EL (cell line): ENCODE measurements around the gene LDLRAD4.

ENCODE experiments used
- DNase-seq: peaks from one replicate; pipeline ENCODE4 v3.0.0-alpha.2; 2016

The LDLRAD4 gene

GRCh38 chr18:13625843-13626543 lies 407.4 kb downstream of the LDLRAD4 start:
- DNase-seq, result no peak

- DNase-seq, result no peak
Observed at GRCh38 chr18:13626544-13626908, 408.0 kb downstream of the LDLRAD4 start.

GRCh38 chr18:13627639-13628038 lies 409.1 kb downstream of the LDLRAD4 start:
- DNase-seq, result no peak

GRCh38 chr18:13628211-13628610 lies 409.7 kb downstream of the LDLRAD4 start:
- DNase-seq, result no peak

GRCh38 chr18:13629841-13630715 lies 411.5 kb downstream of the LDLRAD4 start:
- peak; percentile 56 for DNase-seq

GRCh38 chr18:13630716-13631268 lies 412.2 kb downstream of the LDLRAD4 start:
- DNase-seq, result no peak

GRCh38 chr18:13633700-13634099 lies 415.1 kb downstream of the LDLRAD4 start:
- no peak for DNase-seq

GRCh38 chr18:13635046-13635445 lies 416.5 kb downstream of the LDLRAD4 start:
- DNase-seq, result no peak

GRCh38 chr18:13638719-13639595 lies 420.4 kb downstream of the LDLRAD4 start:
- no peak for DNase-seq

GRCh38 chr18:13640266-13640860 lies 421.8 kb downstream of the LDLRAD4 start:
- DNase-seq, result no peak

GRCh38 chr18:13641551-13642439 lies 423.2 kb downstream of the LDLRAD4 start:
- no peak for DNase-seq

- DNase-seq, result no peak
Observed at GRCh38 chr18:13642440-13642827, 423.9 kb downstream of the LDLRAD4 start.

GRCh38 chr18:13643261-13643751 lies 424.7 kb downstream of the LDLRAD4 start:
- no peak for DNase-seq

GRCh38 chr18:13645093-13645492 lies 426.5 kb downstream of the LDLRAD4 start:
- no peak for DNase-seq

- DNase-seq, result no peak
Observed at GRCh38 chr18:13646633-13647032, 428.1 kb downstream of the LDLRAD4 start.

- DNase-seq, result no peak
Observed at GRCh38 chr18:13647761-13648160, 429.2 kb downstream of the LDLRAD4 start.

- DNase-seq, result no peak
Observed at GRCh38 chr18:13649397-13650390, 431.1 kb downstream of the LDLRAD4 start.

GRCh38 chr18:13653746-13654433 lies 435.3 kb downstream of the LDLRAD4 start:
- DNase-seq, result no peak

- DNase-seq, result no peak
Observed at GRCh38 chr18:13657974-13658373, 439.4 kb downstream of the LDLRAD4 start.
